Measurements from ENCODE around the gene ANKRD11.

The ANKRD11 gene

DNA sequence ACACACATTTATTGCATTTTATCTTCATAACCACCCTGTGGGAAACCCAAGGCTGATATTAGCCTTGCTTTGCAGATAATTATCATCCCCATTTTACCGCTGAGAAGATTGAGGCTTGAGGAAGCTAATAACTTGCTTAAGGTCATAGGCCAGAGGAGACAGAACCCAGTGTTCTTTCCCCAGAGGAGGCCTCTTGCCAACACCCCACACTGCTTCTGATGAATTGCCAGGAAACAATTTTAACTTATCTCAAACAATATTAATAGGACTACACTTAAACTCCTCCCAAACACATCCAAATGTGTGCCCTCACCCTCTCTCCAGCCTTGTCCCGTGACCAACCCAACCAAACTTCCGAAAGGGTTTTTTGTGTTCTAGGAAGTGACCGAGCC lies 15.7 kb upstream of the ANKRD11 start:
- DNase-seq = no peak

DNA sequence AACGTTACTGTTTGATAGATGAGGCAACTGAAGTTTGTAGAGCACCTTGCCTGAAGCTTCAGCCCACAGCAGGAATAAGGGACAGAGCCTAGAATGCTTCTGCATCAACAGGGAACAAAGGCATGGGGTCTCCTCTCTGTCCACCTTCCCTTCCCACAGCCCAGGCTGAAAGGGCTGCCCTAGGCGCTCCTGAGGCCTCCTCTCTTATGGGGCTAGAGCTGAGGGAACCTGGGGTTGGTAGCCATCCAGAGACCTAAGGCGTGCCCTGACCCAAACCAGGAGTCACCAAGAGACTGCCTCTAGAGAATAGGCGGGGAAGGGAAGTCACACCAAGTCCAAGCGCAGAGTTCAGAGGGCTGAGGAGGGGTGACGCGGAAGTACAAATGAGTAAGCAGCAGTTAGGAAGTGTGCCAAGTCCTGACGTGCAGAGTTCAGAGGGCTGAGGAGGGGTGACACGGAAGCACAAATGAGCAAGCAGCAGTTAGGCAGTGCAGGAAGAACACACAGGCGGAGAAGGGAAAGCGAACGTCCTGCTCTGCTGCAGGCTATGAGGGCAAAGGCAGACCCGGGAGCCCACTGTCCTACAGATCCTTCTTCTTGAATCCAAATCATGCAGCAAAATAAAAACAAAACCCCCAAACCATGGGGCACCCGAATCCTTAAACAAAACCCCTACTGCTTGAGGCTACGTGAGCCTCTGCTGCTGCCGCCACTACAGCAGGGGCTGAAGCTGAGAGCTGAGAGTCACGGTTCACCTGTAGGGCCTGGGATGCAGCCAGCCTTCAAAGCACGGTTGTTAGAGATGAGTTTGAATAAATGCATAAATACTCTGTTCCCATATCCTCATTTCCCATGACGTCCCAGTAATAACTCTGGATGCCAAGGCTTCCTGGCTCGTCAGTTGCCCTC lies 15.1 kb upstream of the ANKRD11 start:
- no peak for DNase-seq

DNA sequence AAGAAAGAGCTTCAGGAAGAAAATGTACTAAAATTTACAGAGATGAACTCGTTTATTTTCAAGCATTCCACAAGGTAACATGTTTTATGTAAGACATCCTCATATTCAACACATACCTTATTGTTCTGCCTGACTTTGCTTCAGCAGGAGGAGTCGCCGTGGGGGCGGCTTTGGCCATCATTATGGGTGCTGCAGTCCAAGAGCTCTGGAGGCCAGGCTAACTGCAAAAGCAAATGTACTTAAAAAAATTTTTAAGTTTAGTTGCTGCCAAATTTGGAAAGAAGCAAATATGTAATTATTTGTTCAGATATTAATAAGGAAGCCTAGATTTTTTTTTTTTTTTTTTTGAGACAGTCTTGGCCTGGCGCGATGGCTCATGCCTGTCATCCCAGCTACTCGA lies 13.7 kb upstream of the ANKRD11 start:
- no peak for DNase-seq

DNA sequence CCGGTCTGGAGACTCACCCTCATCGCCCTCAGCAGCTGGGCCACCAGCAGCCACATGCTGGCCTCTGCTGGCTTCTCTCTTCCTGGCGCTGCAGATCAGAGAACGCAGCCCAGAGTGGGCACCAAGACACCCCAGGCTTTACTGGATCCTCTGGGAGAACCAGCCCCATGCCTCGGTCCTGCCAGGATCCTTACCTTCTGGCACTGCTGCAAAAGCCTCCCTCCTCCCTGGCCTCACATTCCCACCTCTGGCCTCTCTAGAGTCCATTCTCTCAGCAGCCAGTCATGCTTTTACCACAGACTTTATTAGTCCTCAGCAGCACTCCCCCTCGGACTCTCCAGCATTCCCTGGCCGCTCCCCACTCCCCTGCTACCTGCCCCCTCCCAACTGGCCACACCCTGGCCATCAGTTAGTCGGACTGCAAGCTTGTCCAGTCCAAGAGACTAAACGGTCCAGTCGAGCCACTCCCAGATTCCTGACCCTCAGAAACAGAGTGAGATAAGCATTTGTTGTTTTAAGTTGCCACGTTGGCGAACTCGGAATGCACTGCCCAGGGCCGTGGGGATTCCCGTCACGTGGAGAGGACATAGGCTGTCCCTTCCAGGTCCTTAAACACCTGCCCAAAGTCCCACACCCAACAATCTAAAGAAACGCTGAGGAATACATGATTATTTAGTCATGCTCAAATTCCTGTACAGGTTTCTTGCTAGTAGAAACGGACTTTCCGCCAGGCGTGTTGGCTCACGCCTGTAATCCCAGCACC lies 11.9 kb upstream of the ANKRD11 start:
- DNase-seq = no peak

DNA sequence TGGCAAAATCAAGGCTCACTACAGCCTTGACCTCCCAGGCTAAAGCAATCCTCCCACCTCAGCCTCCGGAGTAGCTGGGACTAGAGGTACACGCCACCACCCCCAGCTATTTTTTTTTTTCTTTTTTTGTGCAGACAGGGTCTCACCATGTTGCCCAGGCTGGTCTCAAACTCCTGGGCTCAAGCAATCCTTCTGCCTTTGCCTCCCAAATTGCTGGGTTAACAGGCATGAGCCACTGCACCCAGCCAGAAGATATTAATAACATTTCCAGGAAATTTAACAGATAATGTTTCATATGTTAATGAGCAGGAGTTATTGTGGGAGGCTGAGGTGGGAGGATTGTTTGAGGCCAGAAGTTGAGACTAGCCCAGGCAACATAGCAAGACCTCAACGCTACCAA lies 9.4 kb upstream of the ANKRD11 start:
- no peak for DNase-seq

DNA sequence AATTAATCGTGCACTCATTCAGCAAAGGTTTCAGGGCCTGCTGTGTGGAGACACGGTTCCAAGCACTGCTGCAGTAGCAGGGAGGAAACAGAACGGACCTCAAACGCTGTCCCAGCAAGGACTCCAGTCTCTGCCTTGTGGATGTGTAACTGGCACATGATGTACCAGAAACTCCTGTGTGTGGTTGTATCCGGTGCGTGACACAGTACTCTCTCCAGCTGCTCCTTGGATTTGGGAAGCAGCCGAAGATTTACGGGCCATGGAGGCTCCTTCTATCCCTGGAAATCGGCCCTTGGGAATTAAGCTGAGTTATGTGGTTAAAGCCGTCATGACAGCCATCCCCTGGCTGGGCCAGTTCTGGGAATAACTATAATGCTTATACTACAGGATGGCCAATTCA lies 8.5 kb upstream of the ANKRD11 start:
- no peak for DNase-seq

DNA sequence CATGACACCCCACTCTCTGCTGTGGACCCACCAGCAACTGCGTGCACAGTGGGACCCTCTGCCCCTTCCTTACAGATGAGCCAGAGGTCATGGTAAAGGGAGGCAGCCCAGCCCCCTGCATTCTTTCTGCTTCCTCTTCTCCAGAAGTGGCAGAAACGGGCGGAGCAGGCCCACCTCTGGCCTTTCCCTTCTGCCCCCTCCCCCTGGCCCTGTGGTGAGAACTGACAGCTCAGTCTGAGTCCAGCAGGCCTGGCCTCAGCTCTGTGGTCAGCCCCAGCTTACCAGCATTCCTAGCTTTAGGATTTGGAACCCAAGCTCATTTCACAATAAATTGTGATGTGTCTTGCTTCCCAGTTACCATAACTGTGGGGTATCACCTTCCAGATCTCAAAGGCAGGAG lies 4.8 kb upstream of the ANKRD11 start:
- no peak for DNase-seq

DNA sequence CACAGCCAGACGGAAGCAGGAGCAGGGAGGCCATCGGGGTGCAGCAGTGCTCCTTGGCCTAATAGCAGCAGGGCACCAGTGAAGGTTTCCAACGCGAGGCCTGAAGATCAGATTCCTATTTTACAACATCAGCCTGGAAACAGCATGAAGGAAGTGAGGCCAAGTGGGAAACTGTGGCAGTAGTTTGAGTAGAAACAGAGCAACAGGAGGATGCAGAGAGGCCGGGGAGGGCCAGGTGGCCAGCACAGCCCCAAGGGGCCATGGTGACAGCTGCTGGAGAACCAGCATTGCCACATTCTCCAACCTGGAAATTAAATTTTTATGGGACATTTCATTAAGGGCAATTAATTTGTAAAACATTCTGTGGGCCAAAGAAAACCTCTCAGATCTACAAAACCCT lies 3.4 kb upstream of the ANKRD11 start:
- DNase-seq = no peak

DNA sequence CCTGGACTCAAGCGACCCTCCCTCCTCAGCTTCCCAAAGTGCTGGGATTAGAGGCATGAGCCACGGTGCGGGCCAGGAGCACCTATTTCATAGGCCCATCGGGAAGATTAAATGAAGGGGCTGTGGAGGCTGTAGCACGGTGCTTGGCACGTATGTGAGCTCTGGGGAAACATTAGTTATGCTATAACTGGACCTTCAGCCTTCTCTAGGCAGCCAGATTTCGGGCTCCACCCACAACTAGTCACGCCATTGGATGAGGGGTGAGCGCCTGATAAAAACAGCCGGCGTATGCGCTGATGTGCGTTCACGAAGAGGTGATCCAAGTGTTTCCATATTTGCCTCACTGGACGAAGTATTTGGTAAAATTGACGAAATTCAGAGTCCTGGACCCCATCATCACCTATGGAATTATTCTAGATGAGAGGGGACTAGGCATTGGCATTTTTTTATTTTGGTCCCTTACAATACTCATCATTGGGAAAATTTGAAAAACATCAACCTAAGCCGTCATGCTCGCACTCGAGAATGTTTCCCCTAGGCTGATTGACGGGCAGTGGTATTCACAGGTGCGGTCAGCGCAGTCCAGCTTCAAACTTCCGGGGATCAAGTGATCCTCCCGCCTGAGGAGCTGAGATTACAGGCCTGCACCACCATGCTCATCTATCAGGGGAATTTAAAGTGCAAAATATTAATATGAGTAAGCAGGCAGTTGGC lies 1.8 kb upstream of the ANKRD11 start:
- DNase-seq = no peak

DNA sequence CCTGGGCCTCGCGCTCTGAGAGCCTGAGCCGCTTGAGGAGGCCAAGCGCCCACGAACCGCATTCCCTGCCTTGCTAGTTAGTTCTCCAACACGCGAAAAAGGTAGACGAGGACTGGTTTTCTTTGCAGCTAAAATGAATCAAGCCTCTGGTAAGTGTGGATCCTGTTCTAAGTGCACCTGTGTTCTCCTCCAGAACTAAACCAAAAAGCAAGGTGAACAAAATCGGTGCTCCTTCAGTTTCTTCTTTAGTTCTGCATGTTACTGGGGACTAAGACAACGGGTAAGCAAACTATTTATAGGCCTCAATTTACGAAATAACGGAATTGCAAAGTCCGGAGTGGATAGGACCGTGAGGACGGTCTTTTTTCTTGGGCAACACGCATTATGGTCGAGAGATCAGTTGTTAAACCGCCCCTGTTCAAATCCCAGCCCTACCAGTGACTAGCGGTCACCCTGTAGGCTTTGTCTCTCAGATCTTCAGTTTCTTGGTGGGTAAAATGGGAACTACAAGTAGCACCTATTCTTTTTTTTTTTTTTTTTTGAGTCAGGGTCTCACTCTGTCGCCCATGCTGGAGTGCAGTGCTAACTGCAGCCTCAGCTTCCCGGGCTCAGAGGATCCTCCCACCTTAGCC lies 993 bp upstream of the ANKRD11 start:
- DNase-seq = no peak

DNA sequence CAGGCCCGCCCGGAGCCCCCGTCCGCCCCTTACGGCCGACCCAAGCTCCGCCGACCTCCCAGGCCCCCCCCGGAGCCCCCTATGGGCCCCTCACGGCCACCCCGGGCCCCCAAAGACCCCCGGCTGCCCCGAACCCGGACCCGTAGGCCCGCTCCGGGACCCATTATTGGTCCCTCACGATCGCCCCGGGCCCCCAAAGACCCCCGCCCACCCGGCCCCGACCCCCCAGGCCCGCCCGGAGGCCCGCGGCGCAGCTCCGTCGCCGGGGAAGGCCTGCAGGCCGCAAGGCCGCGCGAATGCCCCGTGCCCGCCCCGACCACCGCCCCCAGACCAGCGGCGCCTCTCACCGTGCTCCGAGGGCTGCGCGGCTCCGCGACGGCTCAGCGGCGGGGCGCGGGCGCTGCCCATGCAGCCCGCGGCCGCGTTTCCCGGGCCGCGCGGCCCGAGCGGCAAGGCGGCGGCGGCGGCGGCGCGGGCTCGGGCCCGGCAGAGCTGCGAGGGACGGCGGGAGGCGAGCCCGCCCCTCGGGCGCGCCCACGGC lies 393 bp downstream of the ANKRD11 start:
- DNase-seq = no peak

DNA sequence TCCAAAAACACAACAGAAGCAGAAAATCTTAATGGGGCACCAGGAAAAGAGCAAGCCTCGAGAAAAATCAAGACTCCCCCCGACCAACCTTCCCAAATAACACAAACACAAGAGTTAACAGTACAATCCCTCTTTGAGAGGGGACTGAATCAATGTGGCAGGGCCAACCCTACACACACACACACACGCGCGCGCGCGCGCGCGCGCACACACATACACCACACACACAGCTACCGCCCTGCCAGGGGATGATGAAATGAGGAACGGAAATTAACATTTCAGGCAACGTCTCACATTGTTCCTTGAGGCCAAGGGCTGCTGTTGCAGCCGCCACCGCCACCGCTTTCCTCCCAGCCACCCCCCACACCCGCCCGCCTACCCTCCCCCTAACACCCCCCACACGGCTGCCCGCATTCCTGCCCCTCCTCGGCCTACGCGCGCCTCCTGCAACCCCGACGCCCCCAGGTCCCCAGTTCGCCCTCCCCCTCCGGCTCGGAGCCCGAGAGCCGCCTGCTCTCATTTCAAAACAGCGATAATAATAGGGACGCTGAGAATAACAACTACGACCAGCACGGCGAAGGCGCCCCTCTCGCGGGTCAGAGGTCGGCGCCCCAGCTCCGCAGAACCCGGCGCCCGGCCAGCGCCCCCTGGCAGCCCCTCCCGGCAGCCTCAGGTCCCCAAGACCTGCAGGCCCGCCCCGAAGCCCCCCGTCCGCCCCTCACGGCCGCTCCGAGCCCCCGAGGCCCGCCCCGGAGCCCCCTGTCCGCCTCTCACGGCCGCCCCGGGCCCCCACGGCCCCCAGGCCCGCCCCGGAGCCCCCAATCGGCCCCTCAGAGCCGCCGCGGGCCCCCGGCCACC lies 1.1 kb downstream of the ANKRD11 start:
- peak; percentile 27 for DNase-seq

DNA sequence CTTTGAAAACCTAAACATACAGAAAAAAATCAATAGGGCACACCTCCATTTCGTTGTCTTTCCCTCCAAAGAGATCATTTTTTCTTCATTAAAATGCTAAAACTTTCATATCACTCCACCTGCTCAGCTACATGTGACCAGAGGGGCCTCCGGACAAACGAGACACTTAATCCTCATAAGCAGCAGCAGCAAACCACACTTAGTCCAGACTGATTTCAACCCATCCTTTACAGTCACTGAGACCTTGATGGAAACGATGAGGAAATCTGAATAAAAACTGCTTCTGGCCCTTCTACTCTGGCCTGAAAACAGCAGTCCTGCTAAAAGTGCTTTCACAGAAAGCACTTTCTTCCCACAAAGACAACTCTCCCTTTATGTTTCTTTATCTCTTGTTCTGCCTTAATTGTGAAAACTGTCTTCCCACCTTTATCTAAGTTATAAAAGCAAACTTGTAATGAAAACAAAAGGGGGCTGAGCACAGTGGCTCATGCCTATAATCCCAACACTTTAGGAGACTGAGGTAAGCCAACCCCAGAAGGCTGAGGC lies 4.6 kb downstream of the ANKRD11 start:
- no peak for DNase-seq

DNA sequence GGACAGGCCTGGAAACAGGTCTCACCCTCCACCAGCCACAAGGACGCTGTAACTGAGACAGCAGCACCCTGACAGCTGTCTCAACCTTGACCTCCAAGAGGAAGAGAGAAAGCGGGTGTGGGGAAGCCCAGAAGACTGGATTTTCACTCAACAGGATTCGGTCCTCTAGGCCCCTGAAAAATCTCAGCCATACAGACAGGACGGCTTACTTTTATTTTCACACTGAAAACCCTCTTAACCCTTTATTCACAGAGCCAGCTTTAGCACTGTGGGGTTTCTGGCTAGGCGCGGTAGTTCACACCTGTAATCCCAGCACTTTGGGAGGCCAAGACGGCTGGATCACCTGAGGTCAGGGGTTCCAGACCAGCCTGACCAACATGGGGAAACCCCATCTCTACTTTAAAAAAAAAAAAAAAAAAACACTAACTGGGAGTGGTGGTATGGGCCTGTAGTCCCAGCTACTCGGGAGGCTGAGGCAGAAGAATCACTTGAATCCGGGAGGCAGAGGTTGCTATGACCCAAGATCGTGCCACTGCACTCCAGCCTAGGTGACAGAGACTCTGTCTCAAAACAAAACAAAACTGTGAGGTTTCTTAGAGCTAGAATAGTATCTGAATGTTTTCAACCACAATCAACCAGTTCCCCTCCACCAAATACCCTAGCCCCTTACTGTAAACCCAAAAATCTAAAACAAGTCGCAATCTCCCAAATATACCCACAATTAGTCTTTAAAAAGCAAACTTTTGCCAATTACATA lies 5.3 kb downstream of the ANKRD11 start:
- DNase-seq = no peak

DNA sequence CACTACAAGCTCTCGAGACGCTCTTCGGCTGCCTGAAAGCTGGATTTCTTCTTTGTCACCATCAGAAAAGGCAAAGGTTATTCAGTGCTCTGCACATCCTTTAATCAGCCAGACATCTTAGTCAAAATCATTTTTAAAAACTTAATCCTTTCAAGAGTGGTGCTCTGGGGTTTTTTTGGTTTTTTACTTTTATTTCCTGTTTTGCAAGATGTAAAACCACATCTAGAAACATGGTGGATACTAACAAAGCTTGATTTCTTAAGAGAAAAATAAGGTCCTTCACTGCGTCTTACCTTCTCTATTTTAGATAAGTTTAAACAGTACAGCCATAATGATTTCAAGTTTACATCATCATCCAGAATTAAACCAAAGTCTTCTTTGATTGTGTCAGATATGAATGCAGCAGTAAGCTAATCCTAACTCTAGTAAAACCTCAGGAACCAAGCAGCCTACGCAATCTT lies 6.3 kb downstream of the ANKRD11 start:
- no peak for DNase-seq

DNA sequence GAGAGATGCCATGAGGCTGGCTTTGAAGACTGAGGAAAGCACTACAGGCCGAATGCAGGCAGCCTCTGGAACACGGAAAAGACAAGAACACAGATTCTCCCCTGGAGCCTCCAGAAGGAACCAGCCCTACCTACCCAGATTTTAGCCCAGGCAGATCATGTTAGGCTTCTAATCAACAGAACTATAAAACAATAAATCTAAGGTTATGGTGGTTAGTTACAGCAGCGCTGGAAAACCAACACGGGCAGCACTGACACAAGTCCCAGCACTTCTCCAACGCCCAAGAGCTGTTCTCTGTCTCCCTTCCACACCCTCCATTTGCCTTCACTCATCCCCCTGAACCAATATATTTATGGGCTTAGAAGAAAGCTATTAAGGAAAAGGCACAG lies 7.5 kb downstream of the ANKRD11 start:
- DNase-seq = no peak

DNA sequence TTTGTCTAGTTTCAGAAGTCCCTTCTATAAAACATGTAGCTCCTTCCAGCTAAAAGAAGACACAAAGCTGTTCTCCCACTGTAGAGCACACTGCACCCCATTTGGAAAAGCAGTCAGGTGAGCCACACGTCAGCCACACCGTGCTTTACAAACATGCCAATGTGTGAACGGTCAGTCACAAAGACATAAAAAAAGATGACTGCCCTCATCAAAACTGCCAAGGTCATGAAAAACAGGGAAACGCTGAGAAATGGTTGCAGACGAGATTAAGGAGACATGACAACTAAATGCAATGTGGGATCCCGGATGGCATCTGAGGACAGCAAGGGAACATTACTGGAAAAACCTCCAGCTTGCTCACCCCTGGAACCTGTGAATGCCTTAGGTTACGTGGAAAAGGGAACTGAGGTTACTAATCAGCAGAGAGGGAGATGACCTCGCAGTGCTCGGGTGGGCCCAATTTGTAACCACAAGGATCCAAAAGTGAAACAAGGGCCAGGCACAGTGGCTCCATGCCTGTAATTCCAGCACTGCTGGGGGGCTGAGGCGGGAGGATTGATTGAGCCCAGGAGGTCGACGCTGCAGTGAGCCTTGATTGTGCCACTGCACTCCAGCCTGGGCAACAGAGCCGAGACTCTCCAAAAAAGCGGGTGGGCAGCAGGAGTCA lies 8.1 kb downstream of the ANKRD11 start:
- no peak for DNase-seq

DNA sequence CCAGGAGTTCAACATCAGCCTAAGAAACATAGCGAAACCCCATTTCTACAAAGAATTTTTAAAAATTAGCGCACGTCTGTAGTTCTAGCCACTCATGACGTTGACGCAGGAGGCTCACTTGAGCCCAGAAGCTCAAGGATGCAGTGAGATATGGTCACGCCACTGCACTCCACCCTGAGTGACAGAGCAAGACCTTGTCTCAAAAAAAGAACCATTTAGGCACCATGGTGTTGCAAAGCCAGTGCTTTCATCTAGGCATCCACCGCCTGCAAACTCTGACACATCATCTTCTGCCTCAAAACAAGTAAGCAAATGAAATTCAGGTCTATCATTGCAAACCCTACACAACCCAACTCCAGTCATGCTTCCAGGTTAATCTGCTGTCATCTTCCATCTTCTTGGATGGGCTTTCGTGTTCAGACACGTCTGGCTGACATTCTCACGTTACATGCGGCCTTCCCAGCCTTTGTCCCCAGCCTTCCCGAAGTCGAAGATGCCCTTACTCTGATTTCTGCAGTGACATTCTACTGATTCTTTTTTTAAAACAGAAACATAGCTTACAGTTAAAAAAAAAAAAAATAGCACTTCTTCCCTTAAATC lies 8.9 kb downstream of the ANKRD11 start:
- DNase-seq = no peak

DNA sequence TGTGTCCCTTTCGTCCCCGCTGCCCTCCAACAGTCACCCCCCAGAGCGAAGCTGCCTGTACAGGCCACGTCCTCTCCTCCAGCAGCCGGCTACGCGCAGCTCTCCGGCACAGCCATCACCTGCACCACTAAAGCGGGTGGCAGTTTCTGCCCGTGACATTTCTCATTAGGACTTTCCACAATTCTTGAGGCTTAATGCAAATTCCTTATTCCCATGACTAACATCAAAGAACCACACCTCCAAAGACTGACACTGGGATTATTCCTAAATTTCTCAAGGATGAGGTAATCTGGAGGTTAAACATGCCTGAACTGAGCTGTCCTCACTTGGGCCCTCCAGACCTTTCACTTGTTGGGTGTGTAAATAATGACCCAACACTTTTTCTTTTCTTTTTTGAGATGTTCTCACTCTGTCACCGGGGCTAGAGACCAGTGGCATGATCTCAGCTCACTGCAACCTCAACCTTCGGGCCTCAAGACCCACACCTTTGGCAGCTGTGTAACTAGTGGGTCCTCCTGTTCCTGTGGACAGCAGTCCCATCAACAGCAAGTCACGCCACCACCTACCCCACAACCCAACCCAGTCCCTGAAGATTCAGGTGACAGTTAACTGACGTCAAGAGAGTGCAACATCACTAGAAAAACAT lies 11.7 kb downstream of the ANKRD11 start:
- no peak for DNase-seq
